OCI-LY3 (cell line): ENCODE measurements around the gene SAMD4A.

Source experiments
- CTCF ChIP-seq: fragments of 200-600, 300-600 bp; sonication (generic); IDR thresholded peaks from 2 replicates; pipeline ENCODE4 v1.5.1; 2014; ENCODE audit warnings: antibody characterized with exemption, low read length, low read depth
- EZH2phosphoT487 ChIP-seq: fragments of 200-600 bp; shearing (Covaris generic); IDR thresholded peaks from 2 replicates; pipeline ENCODE4 v1.6.1; 2018; ENCODE audit warnings: antibody characterized with exemption, mixed run types, low read depth

GRCh38 chr14:54742492-54743350 lies 175.8 kb downstream of the SAMD4A start:
- TF ChIP-seq CTCF, result no peak
- TF ChIP-seq EZH2phosphoT487, result no peak
